Testis (tissue), 3 donors: ENCODE measurements around the gene DSN1. TPM values are rescaled to one million over a fixed set of nuclear protein-coding genes. Genes with fewer than 3 reads are reported as not detected.

Experiments used
- DNase-seq: peaks from one replicate; pipeline ENCODE4 v3.0.0-alpha.2; 2019
- H3K27ac ChIP-seq, 2 donors: fragments of 200-600 bp; sonication (generic); one replicate each; pipeline ENCODE4 v1.5.1; 2019
- H3K27me3 ChIP-seq: fragments of 200-600 bp; sonication (generic); one replicate; pipeline ENCODE4 v1.5.1; 2019
- H3K36me3 ChIP-seq: fragments of 200-600 bp; sonication (generic); one replicate; pipeline ENCODE4 v1.5.1; 2017; ENCODE audit warnings: low read depth; ENCODE audit errors: missing control alignments
- H3K4me1 ChIP-seq: fragments of 200-600 bp; sonication (generic); one replicate; pipeline ENCODE4 v1.5.1; 2019
- H3K4me3 ChIP-seq, 2 donors: fragments of 200-600 bp; sonication (generic); one replicate each; pipeline ENCODE4 v1.5.1; 2017 to 2019
- H3K9me3 ChIP-seq: fragments of 200-600 bp; sonication (generic); one replicate; pipeline ENCODE4 v1.5.1; 2017
- CTCF ChIP-seq, 3 experiments: fragments of 450-650 bp in 2 of 3; fragments of 200-600 bp in 1 of 3; sonication (generic) in 1 of 3; IDR thresholded peaks; one replicate each; pipeline ENCODE4 v1.5.1; 2016 to 2019; ENCODE audit warnings: antibody characterized with exemption in 3 of 3, mild to moderate bottlenecking in 2 of 3, moderate library complexity in 1 of 3
- POLR2A ChIP-seq: fragments of 450-650 bp; IDR thresholded peaks from one replicate; pipeline ENCODE4 v1.6.1; 2017; ENCODE audit warnings: antibody characterized with exemption, mild to moderate bottlenecking, moderate library complexity
- WGBS, 2 donors: methylation state at CpG; one replicate each; pipeline ENCODE4 v1.1.5; 2018; 5-methylcytosine and 5-hydroxymethylcytosine counted together
- intact Hi-C: fragments of 100-400 bp; cut with DNase I; formaldehyde crosslinking; loops from one replicate; pipeline ENCODE4 v1.15.1; 2023; ENCODE audit warnings: low total_unique reads
- polyA plus RNA-seq: library from polyadenylated mRNA; stranded (reverse); fragments of 350-450 nt; fragmentation: Illumina TruSeq; extraction: RNeasy Lipid Tissue Mini Kit (QIAGEN cat#74804); gene quantifications from one replicate; pipeline ENCODE4 v1.2.3, GENCODE V29; 2014; ENCODE audit warnings: low read depth, low replicate concordance; ENCODE audit not compliant: insufficient read depth
- total RNA-seq, 2 donors: library from RNA; depleted of rRNA; stranded (reverse); fragments of >200 nt; gene quantifications; one replicate each; pipeline ENCODE4 v1.2.3, GENCODE V29; 2016

The DSN1 gene
- total and polyA plus RNA-seq, 3 donors from 2014 or later, result 24.6 to 38.6 (median 30.2) TPM

- Histone ChIP-seq H3K9me3 (no peaks in the 10 kb centered on the region), H3K36me3 (no peaks in the 10 kb centered on the region), H3K4me1 (peaks cover 36% of the 10 kb centered on the region), H3K4me3 (no peak overlapping the region), H3K27ac (peak overlapping the region in 1 of 2 donors; percentile 53), H3K27me3 (no peaks in the 10 kb centered on the region)
- intact Hi-C loops, result no loop called here
- TF ChIP-seq POLR2A, result no peak
- TF ChIP-seq CTCF (IDR thresholded peaks at IDR 0.05), result no peak
- 45 to 64% methylated on average over 3 of the region's 3 CpGs for WGBS, 2 donors
- no peak for DNase-seq
These were observed 3.6 kb upstream of the DSN1 start for GRCh38 chr20:36777167-36777566.

- intact Hi-C loops, result no loop called here
- peak overlapping the region in 1 of 2 donors; percentile 97 for H3K27ac ChIP-seq
These were observed 2.3 kb upstream of the DSN1 start for GRCh38 chr20:36775826-36776225.

GRCh38 chr20:36775196-36775595, 1.6 kb upstream of the DSN1 start:
- intact Hi-C loops, result no loop called here
- 3 to 13% methylated on average over 2 of the region's 2 CpGs for WGBS, 2 donors
- TF ChIP-seq CTCF (IDR thresholded peaks at IDR 0.05) (no peak), POLR2A (no peak)
- H3K4me1 ChIP-seq, result peaks cover 36% of the 10 kb centered on the region
- H3K36me3 ChIP-seq, result no peaks in the 10 kb centered on the region
- H3K27ac ChIP-seq, result peak overlapping the region; percentile 96 to 97
- peak; percentile 44 for DNase-seq
- no peak overlapping the region for H3K4me3 ChIP-seq
- no peaks in the 10 kb centered on the region for H3K27me3 ChIP-seq
- no peaks in the 10 kb centered on the region for H3K9me3 ChIP-seq

More at GRCh38 chr20:36775826-36776225, 2.3 kb upstream of the DSN1 start:
- 69 to 78% methylated on average over 3 of the region's 3 CpGs for WGBS, 2 donors
- Histone ChIP-seq H3K4me3 (no peak overlapping the region), H3K36me3 (no peaks in the 10 kb centered on the region), H3K27me3 (no peaks in the 10 kb centered on the region), H3K9me3 (no peaks in the 10 kb centered on the region), H3K4me1 (peaks cover 36% of the 10 kb centered on the region)
- no peak for TF ChIP-seq CTCF (IDR thresholded peaks at IDR 0.05)
- DNase-seq, result no peak

- DNase-seq, result no peak
- peaks cover 35% of the 10 kb centered on the region for H3K4me1 ChIP-seq
- no peaks in the 10 kb centered on the region for H3K9me3 ChIP-seq
- 0 to 1% methylated on average over 6 to 28 of the region's 28 CpGs for WGBS, 2 donors
- H3K27me3 ChIP-seq, result no peaks in the 10 kb centered on the region
- H3K36me3 ChIP-seq, result no peaks in the 10 kb centered on the region
- TF ChIP-seq POLR2A (no peak), CTCF (IDR thresholded peaks at IDR 0.05) (no peak)
- intact Hi-C loops, result no loop called here
- peak overlapping the region; percentile 59 to 84 for H3K4me3 ChIP-seq
- H3K27ac ChIP-seq, result peak overlapping the region; percentile 96 to 97
These were observed 411 bp downstream of the DSN1 start for GRCh38 chr20:36773107-36773596.

GRCh38 chr20:36770680-36771079, 2.9 kb downstream of the DSN1 start:
- Histone ChIP-seq H3K27ac (no peak overlapping the region), H3K4me1 (peaks cover 25% of the 10 kb centered on the region)
- intact Hi-C loops, result no loop called here

More at GRCh38 chr20:36770680-36771079, 2.9 kb downstream of the DSN1 start:
- TF ChIP-seq POLR2A, result no peak
- no peak for TF ChIP-seq CTCF (IDR thresholded peaks at IDR 0.05)
- WGBS, 2 donors, result 81 to 87% methylated on average over 7 of the region's 7 CpGs
- H3K9me3 ChIP-seq, result no peaks in the 10 kb centered on the region
- H3K4me3 ChIP-seq, result no peak overlapping the region
- no peaks in the 10 kb centered on the region for H3K36me3 ChIP-seq
- H3K27me3 ChIP-seq, result no peaks in the 10 kb centered on the region
- no peak for DNase-seq
